Liver (tissue), 9 donors: Measurements from ENCODE around the gene L1TD1. TPM values are rescaled to one million over a fixed set of nuclear protein-coding genes. Genes with fewer than 3 reads are reported as not detected.

ENCODE experiments used
- DNase-seq: peaks from one replicate; pipeline ENCODE4 v3.0.0-alpha.2; 2017; ENCODE audit warnings: low spot score
- H3K27ac ChIP-seq, 2 donors: one replicate each; pipeline ENCODE4 v1.7.0; 2013; ENCODE audit warnings: inconsistent platforms in 2 of 2, low read length in 2 of 2, control low read depth in 1 of 2, low read depth in 1 of 2, mild to moderate bottlenecking in 1 of 2
- H3K27me3 ChIP-seq, 4 donors: one replicate each; pipeline versions ENCODE4 v1.6.1 to v1.7.0; 2013; ENCODE audit warnings: low read length in 3 of 4, inconsistent platforms in 1 of 4, mild to moderate bottlenecking in 1 of 4, moderate library complexity in 1 of 4; ENCODE audit not compliant: control insufficient read depth in 4 of 4, insufficient read depth in 4 of 4
- H3K36me3 ChIP-seq, 4 donors: one replicate each; pipeline versions ENCODE4 v1.6.1 to v1.7.0; 2013; ENCODE audit warnings: low read length in 3 of 4, mild to moderate bottlenecking in 3 of 4, low read depth in 1 of 4, moderate library complexity in 1 of 4; ENCODE audit not compliant: control insufficient read depth in 4 of 4, insufficient read depth in 3 of 4
- H3K4me1 ChIP-seq, 4 donors: one replicate each; pipeline versions ENCODE4 v1.6.1 to v1.7.0; 2013; ENCODE audit warnings: low read length in 3 of 4, mild to moderate bottlenecking in 3 of 4, moderate library complexity in 1 of 4; ENCODE audit not compliant: control insufficient read depth in 4 of 4, insufficient read depth in 4 of 4
- H3K4me3 ChIP-seq, 3 donors: one replicate each; pipeline versions ENCODE4 v1.6.1 to v1.7.0; 2013; ENCODE audit warnings: low read length in 3 of 3, control low read depth in 1 of 3, low read depth in 1 of 3, mild to moderate bottlenecking in 1 of 3
- H3K9ac ChIP-seq, 2 donors: one replicate each; pipeline ENCODE4 v1.7.0; 2013; ENCODE audit warnings: low read length in 2 of 2, mild to moderate bottlenecking in 2 of 2, moderate library complexity in 2 of 2, control low read depth in 1 of 2, low read depth in 1 of 2
- H3K9me3 ChIP-seq, 4 donors: one replicate each; pipeline versions ENCODE4 v1.6.1 to v1.7.0; 2013; ENCODE audit warnings: low read length in 3 of 4; ENCODE audit not compliant: control insufficient read depth in 4 of 4
- ATF3 ChIP-seq: IDR thresholded peaks from 2 replicates; pipeline ENCODE4 v1.6.1; 2016; ENCODE audit warnings: antibody characterized with exemption
- CTCF ChIP-seq: fragments of 150-350 bp; IDR thresholded peaks from 2 replicates; pipeline ENCODE4 v1.5.1; 2017; ENCODE audit warnings: improper control_type of control experiment, low read depth, low read length; ENCODE audit not compliant: missing input control
- FOXA1 ChIP-seq: IDR thresholded peaks from 2 replicates; pipeline ENCODE4 v1.6.1; 2016; ENCODE audit warnings: antibody characterized with exemption
- HNF4G ChIP-seq: IDR thresholded peaks from 2 replicates; pipeline ENCODE4 v1.6.1; 2016; ENCODE audit warnings: antibody characterized with exemption
- JUND ChIP-seq, 2 donors: IDR thresholded peaks; 2 replicates each; pipeline ENCODE4 v1.6.1; 2016; ENCODE audit warnings: antibody characterized with exemption in 2 of 2
- RAD21 ChIP-seq, 2 donors: IDR thresholded peaks; 2 replicates each; pipeline ENCODE4 v1.6.1; 2016; ENCODE audit warnings: antibody characterized with exemption in 2 of 2, mild to moderate bottlenecking in 2 of 2
- YY1 ChIP-seq: IDR thresholded peaks from 2 replicates; pipeline ENCODE4 v1.6.1; 2016; ENCODE audit warnings: antibody characterized with exemption, mild to moderate bottlenecking
- WGBS: extraction: QIAGEN DNeasy Blood & Tissue Kit; methylation state at CpG from one replicate; pipeline ENCODE4 v1.1.7; 2013; 5-methylcytosine and 5-hydroxymethylcytosine counted together
- polyA plus RNA-seq, 2 donors: library from polyadenylated mRNA; stranded (reverse) in 1 of 2; unstranded in 1 of 2; fragments of 200-250 nt in 1 of 2; fragments of >200 nt in 1 of 2; fragmentation: Nextera tagmentation in 1 of 2; extraction: Ambion mirVana in 1 of 2; gene quantifications; one replicate each; pipeline versions ENCODE4 v1.2.1 to v1.2.3, GENCODE V29; 2013 to 2015
- total RNA-seq, 2 donors: library from RNA; depleted of rRNA; stranded (reverse); fragments of >200 nt; gene quantifications; one replicate each; pipeline ENCODE4 v1.2.3, GENCODE V29; 2014
- TF ChIP-seq, protein P1 (sequence below): IDR thresholded peaks from 2 replicates; pipeline ENCODE4 v1.6.1; 2016; ENCODE audit warnings: antibody characterized with exemption, mild to moderate bottlenecking
- TF ChIP-seq, protein P2 (sequence below): IDR thresholded peaks from 2 replicates; pipeline ENCODE4 v1.6.1; 2016; ENCODE audit warnings: antibody characterized with exemption
- donor health status: healthy.
- donor health status: healthy.
- donor health status: healthy.
- donor health status: healthy.
- donor health status: healthy.

L1TD1 gene
- total and polyA plus RNA-seq, 4 donors, result under 0.01 to 0.14 (median 0.01) TPM; not detected in 1

DNA sequence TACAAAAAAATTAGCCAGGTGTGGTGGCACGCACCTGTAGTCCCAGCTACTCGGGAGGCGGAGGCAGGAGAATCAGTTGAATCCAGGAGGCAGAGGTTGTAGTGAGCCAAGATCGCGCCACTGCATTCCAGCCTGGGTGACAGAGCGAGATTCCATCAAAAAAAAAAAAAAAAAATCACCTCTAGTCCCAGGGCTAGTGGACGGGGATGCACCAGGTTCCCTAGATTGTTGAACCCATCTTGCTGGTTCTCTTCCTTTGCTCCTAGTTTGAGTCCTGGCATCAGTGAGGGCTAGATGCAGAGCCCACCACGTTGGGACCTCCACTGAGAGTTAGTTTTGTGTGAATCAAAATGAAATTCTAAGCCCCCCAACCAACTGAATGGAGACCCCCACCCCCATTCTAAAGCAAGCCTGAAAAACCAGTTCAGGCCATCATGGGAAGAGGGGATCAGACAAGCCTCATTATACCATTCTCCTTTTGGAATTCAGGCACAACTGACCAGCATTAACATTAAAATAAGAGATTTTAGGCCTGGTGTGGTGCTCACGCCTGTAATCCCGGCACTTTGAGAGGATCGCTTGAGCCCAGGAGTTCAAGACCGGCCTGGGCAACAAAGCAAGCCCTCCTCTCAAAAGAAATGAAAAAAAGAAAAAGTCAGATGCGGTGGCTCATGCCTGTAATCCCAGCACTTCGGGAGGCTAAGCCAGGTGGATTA is 17.9 kb upstream of the L1TD1 start:
- WGBS, result 91% methylated on average over 14 of the region's 14 CpGs
- DNase-seq, result no peak
- no peaks in the 10 kb centered on the region for H3K9me3 ChIP-seq
- no peaks in the 10 kb centered on the region for H3K4me1 ChIP-seq
- TF ChIP-seq ATF3 (no peak), YY1 (no peak), RAD21 (IDR thresholded peaks at IDR 0.05) (no peak)
- TF ChIP-seq, protein P1, sequence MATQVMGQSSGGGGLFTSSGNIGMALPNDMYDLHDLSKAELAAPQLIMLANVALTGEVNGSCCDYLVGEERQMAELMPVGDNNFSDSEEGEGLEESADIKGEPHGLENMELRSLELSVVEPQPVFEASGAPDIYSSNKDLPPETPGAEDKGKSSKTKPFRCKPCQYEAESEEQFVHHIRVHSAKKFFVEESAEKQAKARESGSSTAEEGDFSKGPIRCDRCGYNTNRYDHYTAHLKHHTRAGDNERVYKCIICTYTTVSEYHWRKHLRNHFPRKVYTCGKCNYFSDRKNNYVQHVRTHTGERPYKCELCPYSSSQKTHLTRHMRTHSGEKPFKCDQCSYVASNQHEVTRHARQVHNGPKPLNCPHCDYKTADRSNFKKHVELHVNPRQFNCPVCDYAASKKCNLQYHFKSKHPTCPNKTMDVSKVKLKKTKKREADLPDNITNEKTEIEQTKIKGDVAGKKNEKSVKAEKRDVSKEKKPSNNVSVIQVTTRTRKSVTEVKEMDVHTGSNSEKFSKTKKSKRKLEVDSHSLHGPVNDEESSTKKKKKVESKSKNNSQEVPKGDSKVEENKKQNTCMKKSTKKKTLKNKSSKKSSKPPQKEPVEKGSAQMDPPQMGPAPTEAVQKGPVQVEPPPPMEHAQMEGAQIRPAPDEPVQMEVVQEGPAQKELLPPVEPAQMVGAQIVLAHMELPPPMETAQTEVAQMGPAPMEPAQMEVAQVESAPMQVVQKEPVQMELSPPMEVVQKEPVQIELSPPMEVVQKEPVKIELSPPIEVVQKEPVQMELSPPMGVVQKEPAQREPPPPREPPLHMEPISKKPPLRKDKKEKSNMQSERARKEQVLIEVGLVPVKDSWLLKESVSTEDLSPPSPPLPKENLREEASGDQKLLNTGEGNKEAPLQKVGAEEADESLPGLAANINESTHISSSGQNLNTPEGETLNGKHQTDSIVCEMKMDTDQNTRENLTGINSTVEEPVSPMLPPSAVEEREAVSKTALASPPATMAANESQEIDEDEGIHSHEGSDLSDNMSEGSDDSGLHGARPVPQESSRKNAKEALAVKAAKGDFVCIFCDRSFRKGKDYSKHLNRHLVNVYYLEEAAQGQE, result no peak
- H3K27me3 ChIP-seq, result no peaks in the 10 kb centered on the region
- no peak overlapping the region for H3K9ac ChIP-seq
- H3K4me3 ChIP-seq, result no peak overlapping the region
- no peaks in the 10 kb centered on the region for H3K36me3 ChIP-seq
- H3K27ac ChIP-seq, result no peak overlapping the region

GRCh38 chr1:62177621-62178020 is 17.0 kb upstream of the L1TD1 start:
- WGBS, result 70% methylated on average over 1 of the region's 1 CpG

More at GRCh38 chr1:62177621-62178020, 17.0 kb upstream of the L1TD1 start:
- TF ChIP-seq, protein P2, sequence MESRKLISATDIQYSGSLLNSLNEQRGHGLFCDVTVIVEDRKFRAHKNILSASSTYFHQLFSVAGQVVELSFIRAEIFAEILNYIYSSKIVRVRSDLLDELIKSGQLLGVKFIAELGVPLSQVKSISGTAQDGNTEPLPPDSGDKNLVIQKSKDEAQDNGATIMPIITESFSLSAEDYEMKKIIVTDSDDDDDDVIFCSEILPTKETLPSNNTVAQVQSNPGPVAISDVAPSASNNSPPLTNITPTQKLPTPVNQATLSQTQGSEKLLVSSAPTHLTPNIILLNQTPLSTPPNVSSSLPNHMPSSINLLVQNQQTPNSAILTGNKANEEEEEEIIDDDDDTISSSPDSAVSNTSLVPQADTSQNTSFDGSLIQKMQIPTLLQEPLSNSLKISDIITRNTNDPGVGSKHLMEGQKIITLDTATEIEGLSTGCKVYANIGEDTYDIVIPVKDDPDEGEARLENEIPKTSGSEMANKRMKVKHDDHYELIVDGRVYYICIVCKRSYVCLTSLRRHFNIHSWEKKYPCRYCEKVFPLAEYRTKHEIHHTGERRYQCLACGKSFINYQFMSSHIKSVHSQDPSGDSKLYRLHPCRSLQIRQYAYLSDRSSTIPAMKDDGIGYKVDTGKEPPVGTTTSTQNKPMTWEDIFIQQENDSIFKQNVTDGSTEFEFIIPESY, result no peak
- no peak for TF ChIP-seq JUND (IDR thresholded peaks at IDR 0.05)
- TF ChIP-seq HNF4G, result no peak
- no peak for TF ChIP-seq FOXA1
- TF ChIP-seq CTCF, result no peak
- no peak for TF ChIP-seq RAD21 (IDR thresholded peaks at IDR 0.05)
- Histone ChIP-seq H3K36me3 (no peaks in the 10 kb centered on the region), H3K27ac (no peak overlapping the region), H3K4me3 (no peak overlapping the region), H3K9ac (no peak overlapping the region), H3K4me1 (no peaks in the 10 kb centered on the region), H3K27me3 (no peaks in the 10 kb centered on the region), H3K9me3 (no peaks in the 10 kb centered on the region)
- no peak for DNase-seq
